Measurements from ENCODE around the gene TMOD1.
A peak's percentile ranks its signal among the peaks of the same experiment; 100 is the strongest.

TMOD1 gene

GRCh38 chr9:97629156-97629555, 127.7 kb downstream of the TMOD1 start:
- Histone ChIP-seq H3K9ac (ENCODE audit: low read length) (no peak overlapping the region), H3F3A (ENCODE audit: insufficient read depth, low read length) (no peaks in the 10 kb centered on the region), H3K79me2 (ENCODE audit: insufficient read depth, low read length) (peaks cover 39% of the 10 kb centered on the region), H3K9me3 (ENCODE audit: low read length) (no peaks in the 10 kb centered on the region), H4K20me1 (ENCODE audit: insufficient read depth, low read length) (no peaks in the 10 kb centered on the region), H3K27ac (ENCODE audit: low read depth, low read length, poor library complexity, severe bottlenecking) (no peak overlapping the region), H3K9me2 (ENCODE audit: low read depth, low read length) (no peaks in the 10 kb centered on the region), H3K36me3 (ENCODE audit: insufficient read depth, low read length) (peaks cover 33% of the 10 kb centered on the region), H3K27me3 (ENCODE audit: insufficient read depth, low read length) (no peaks in the 10 kb centered on the region), H3K4me3 (ENCODE audit: low read depth, low read length, poor library complexity, severe bottlenecking) (no peak overlapping the region), H3K4me2 (ENCODE audit: low read length) (no peak overlapping the region), H3K4me1 (ENCODE audit: insufficient read depth, low read length, severe bottlenecking) (peaks cover 11% of the 10 kb centered on the region), H2AFZ (ENCODE audit: low read length) (no peak overlapping the region)
- TF ChIP-seq CTCF (IDR thresholded peaks at IDR 0.05; ENCODE audit: low read length) (no peak), EZH2 (IDR thresholded peaks at IDR 0.05; ENCODE audit: borderline replicate concordance, low read length) (no peak)

GRCh38 chr9:97630591-97630990, 129.1 kb downstream of the TMOD1 start:
- Histone ChIP-seq H3K27ac (ENCODE audit: low read depth, low read length, poor library complexity, severe bottlenecking) (no peak overlapping the region), H3K79me2 (ENCODE audit: insufficient read depth, low read length) (peaks cover 53% of the 10 kb centered on the region), H3K9me3 (ENCODE audit: low read length) (no peaks in the 10 kb centered on the region), H3K4me1 (ENCODE audit: insufficient read depth, low read length, severe bottlenecking) (peaks cover 24% of the 10 kb centered on the region), H3K9ac (ENCODE audit: low read length) (no peak overlapping the region), H3K4me2 (ENCODE audit: low read length) (no peak overlapping the region), H3K36me3 (ENCODE audit: insufficient read depth, low read length) (peaks cover 18% of the 10 kb centered on the region), H3K9me2 (ENCODE audit: low read depth, low read length) (no peaks in the 10 kb centered on the region), H3F3A (ENCODE audit: insufficient read depth, low read length) (no peaks in the 10 kb centered on the region), H3K27me3 (ENCODE audit: insufficient read depth, low read length) (no peaks in the 10 kb centered on the region), H4K20me1 (ENCODE audit: insufficient read depth, low read length) (no peaks in the 10 kb centered on the region), H2AFZ (ENCODE audit: low read length) (no peak overlapping the region), H3K4me3 (ENCODE audit: low read depth, low read length, poor library complexity, severe bottlenecking) (no peak overlapping the region)
- no peak for TF ChIP-seq EZH2 (IDR thresholded peaks at IDR 0.05; ENCODE audit: borderline replicate concordance, low read length)
- no peak for TF ChIP-seq CTCF (IDR thresholded peaks at IDR 0.05; ENCODE audit: low read length)

- Histone ChIP-seq H3K9ac (ENCODE audit: low read length) (peak overlapping the region; percentile 100), H4K20me1 (ENCODE audit: insufficient read depth, low read length) (no peaks in the 10 kb centered on the region), H3K4me3 (ENCODE audit: low read depth, low read length, poor library complexity, severe bottlenecking) (peak overlapping the region; percentile 98), H3K9me2 (ENCODE audit: low read depth, low read length) (no peaks in the 10 kb centered on the region), H3F3A (ENCODE audit: insufficient read depth, low read length) (no peaks in the 10 kb centered on the region), H3K9me3 (ENCODE audit: low read length) (no peaks in the 10 kb centered on the region), H3K36me3 (ENCODE audit: insufficient read depth, low read length) (peaks cover 2% of the 10 kb centered on the region; the same call in 1 of the 2 replicates), H3K27ac (ENCODE audit: low read depth, low read length, poor library complexity, severe bottlenecking) (peak overlapping the region; percentile 91), H3K27me3 (ENCODE audit: insufficient read depth, low read length) (no peaks in the 10 kb centered on the region), H3K4me2 (ENCODE audit: low read length) (peak overlapping the region; percentile 81), H2AFZ (ENCODE audit: low read length) (peak overlapping the region; percentile 39; the same call in 1 of the 2 replicates), H3K4me1 (ENCODE audit: insufficient read depth, low read length, severe bottlenecking) (peaks cover 39% of the 10 kb centered on the region), H3K79me2 (ENCODE audit: insufficient read depth, low read length) (peaks cover 69% of the 10 kb centered on the region)
- TF ChIP-seq CTCF (IDR thresholded peaks at IDR 0.05; ENCODE audit: low read length) (no peak), EZH2 (IDR thresholded peaks at IDR 0.05; ENCODE audit: borderline replicate concordance, low read length) (no peak)
Observed at GRCh38 chr9:97632248-97632984, 130.9 kb downstream of the TMOD1 start.
